ENCODE results near the gene RGS3. TPM values are rescaled to one million over a fixed set of nuclear protein-coding genes. Genes with fewer than 3 reads are reported as not detected.

Gene RGS3
- total RNA-seq, 1 experiment from 2014 or later: 16.6 TPM

- ChIA-PET POLR2A (no interaction called here), CTCF (interaction anchor here (0.6 to 2.4 kb wide), 2 partner anchors 25 to 29 kb away, joined by 3 to 11 read pairs; no protein-coding TSS in a partner anchor)
- ATAC-seq (no peak), DNase-seq (ENCODE audit: low spot score) (no peak)
- Mint-ChIP-seq H3K27ac (no peak overlapping the region), H3K4me1 (peaks cover 15% of the 10 kb centered on the region), H3K27me3 (ENCODE audit: low read depth) (peaks cover 62% of the 10 kb centered on the region), H3K4me3 (no peak overlapping the region), H3K36me3 (no peaks in the 10 kb centered on the region), H3K9me3 (no peaks in the 10 kb centered on the region)
- TF ChIP-seq GRHL2 (CRISPR knock-in tag; IDR thresholded peaks at IDR 0.05; ENCODE audit: insufficient replicate concordance, severe bottlenecking): no peak
Observed at GRCh38 chr9:113628621-113629020, 165.1 kb downstream of the RGS3 start.

DNA sequence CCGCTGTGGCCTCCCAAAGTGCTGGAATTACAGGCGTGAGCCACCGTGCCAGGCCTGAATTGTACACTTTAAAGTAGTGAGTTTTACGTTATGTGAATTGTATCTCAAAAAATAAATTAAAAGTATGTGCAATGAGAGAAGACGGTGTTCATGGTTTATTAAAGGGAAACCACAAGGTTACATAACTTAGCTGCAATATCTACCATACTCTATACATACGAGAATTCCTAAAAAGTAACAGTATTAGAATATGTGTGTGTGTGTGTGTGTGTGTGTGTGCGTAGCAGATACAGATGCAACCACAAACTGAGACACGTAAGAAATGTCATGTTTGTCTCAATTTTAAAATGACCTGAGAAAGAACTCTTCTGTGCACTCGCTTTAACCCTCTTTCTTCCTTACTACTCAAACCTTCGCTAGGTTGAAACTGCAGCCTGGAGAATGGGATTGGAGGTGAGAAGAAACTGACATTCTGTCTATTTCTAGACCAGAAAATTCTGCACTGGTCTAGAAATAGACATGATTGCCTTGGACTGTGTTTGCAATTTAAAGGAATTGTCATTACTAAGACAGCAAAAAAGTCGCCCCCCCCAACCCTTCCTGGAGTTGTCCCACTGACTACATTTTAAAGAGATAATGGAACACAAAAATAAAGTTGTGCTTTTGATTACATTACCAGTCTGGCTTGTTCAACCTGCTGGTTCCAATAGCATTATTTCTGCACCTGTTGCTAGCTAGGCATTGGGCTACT is 167.0 kb downstream of the RGS3 start:
- no peak overlapping the region for H3K27ac Mint-ChIP-seq
- TF ChIP-seq, protein P1, sequence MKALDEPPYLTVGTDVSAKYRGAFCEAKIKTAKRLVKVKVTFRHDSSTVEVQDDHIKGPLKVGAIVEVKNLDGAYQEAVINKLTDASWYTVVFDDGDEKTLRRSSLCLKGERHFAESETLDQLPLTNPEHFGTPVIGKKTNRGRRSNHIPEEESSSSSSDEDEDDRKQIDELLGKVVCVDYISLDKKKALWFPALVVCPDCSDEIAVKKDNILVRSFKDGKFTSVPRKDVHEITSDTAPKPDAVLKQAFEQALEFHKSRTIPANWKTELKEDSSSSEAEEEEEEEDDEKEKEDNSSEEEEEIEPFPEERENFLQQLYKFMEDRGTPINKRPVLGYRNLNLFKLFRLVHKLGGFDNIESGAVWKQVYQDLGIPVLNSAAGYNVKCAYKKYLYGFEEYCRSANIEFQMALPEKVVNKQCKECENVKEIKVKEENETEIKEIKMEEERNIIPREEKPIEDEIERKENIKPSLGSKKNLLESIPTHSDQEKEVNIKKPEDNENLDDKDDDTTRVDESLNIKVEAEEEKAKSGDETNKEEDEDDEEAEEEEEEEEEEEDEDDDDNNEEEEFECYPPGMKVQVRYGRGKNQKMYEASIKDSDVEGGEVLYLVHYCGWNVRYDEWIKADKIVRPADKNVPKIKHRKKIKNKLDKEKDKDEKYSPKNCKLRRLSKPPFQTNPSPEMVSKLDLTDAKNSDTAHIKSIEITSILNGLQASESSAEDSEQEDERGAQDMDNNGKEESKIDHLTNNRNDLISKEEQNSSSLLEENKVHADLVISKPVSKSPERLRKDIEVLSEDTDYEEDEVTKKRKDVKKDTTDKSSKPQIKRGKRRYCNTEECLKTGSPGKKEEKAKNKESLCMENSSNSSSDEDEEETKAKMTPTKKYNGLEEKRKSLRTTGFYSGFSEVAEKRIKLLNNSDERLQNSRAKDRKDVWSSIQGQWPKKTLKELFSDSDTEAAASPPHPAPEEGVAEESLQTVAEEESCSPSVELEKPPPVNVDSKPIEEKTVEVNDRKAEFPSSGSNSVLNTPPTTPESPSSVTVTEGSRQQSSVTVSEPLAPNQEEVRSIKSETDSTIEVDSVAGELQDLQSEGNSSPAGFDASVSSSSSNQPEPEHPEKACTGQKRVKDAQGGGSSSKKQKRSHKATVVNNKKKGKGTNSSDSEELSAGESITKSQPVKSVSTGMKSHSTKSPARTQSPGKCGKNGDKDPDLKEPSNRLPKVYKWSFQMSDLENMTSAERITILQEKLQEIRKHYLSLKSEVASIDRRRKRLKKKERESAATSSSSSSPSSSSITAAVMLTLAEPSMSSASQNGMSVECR (CRISPR knock-in tag; IDR thresholded peaks at IDR 0.05; ENCODE audit: borderline replicate concordance): no peak
- no peak for TF ChIP-seq ZNF396 (CRISPR knock-in tag; IDR thresholded peaks at IDR 0.05; ENCODE audit: borderline replicate concordance)
- no peak for TF ChIP-seq ELF4 (CRISPR knock-in tag; IDR thresholded peaks at IDR 0.05; ENCODE audit: low read depth)
- no peak for TF ChIP-seq NFATC4 (CRISPR knock-in tag; IDR thresholded peaks at IDR 0.05)
- peaks cover 74% of the 10 kb centered on the region for H3K27me3 Mint-ChIP-seq (ENCODE audit: low read depth)
- no peak for DNase-seq (ENCODE audit: low spot score)
- CTCF ChIA-PET: interaction anchor here (0.8 kb wide), 1 partner anchor 39 kb away, joined by 3 read pairs; no protein-coding TSS in a partner anchor
- H3K36me3 Mint-ChIP-seq: no peaks in the 10 kb centered on the region
- POLR2A ChIA-PET: no interaction called here
- H3K4me1 Mint-ChIP-seq: peaks cover 21% of the 10 kb centered on the region
- no peak overlapping the region for H3K4me3 Mint-ChIP-seq
- no peaks in the 10 kb centered on the region for H3K9me3 Mint-ChIP-seq
- ATAC-seq: no peak

DNA sequence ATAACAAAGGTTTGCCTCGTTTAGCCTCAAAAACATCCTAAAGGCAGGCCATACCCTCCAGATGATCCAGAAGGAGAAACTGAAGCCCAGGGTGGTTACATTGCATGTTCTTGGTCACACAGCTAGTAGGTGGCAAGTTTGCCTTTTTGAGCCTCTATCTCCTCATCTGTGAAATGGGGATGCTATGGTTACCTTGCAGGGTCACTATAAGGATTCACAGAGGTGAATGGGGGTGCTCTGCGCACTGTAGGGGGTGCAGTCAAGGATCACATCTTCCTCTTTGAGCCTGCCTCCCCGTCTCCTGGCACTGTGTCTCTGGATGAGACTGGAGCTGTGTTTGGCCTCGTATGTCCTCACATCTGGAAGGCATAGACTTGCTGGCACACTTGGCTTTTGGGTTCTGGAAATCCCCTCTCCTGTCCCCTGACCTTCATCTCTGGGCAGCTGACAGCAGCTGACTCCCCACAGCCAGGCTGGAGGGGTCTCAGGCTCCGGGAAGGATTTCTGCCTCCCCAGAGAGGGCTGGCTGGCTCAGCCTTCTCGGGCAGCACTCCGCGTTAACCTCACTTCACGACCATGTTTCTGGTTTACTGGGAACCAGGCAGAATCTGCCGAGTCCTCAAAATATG is 167.7 kb downstream of the RGS3 start:
- ATAC-seq: no peak
- no peak for DNase-seq (ENCODE audit: low spot score)
- Mint-ChIP-seq H3K4me3 (no peak overlapping the region), H3K27me3 (ENCODE audit: low read depth) (peaks cover 74% of the 10 kb centered on the region), H3K36me3 (no peaks in the 10 kb centered on the region), H3K9me3 (no peaks in the 10 kb centered on the region), H3K27ac (no peak overlapping the region), H3K4me1 (peaks cover 25% of the 10 kb centered on the region)
- CTCF ChIA-PET: interaction anchor here (0.8 kb wide), 1 partner anchor 40 kb away, joined by 3 read pairs; no protein-coding TSS in a partner anchor
- POLR2A ChIA-PET: no interaction called here
- TF ChIP-seq NFE2L1 (CRISPR knock-in tag; IDR thresholded peaks at IDR 0.05) (no peak), RORB (CRISPR knock-in tag; IDR thresholded peaks at IDR 0.05) (no peak)

GRCh38 chr9:113631871-113632665 is 168.5 kb downstream of the RGS3 start:
- no peak overlapping the region for H3K27ac Mint-ChIP-seq
- POLR2A ChIA-PET: no interaction called here
- peaks cover 25% of the 10 kb centered on the region for H3K4me1 Mint-ChIP-seq

More at GRCh38 chr9:113631871-113632665, 168.5 kb downstream of the RGS3 start:
- DNase-seq (ENCODE audit: low spot score): no peak
- CTCF ChIA-PET: no interaction called here
- ATAC-seq: no peak
- Mint-ChIP-seq H3K9me3 (no peaks in the 10 kb centered on the region), H3K27me3 (ENCODE audit: low read depth) (peaks cover 76% of the 10 kb centered on the region), H3K4me3 (no peak overlapping the region), H3K36me3 (no peaks in the 10 kb centered on the region)
- TF ChIP-seq ZNF317 (CRISPR knock-in tag; IDR thresholded peaks at IDR 0.05; ENCODE audit: borderline replicate concordance, low read depth): no peak
- TF ChIP-seq ZBTB43 (CRISPR knock-in tag; IDR thresholded peaks at IDR 0.05): no peak
- no peak for TF ChIP-seq ZNF121 (CRISPR knock-in tag; IDR thresholded peaks at IDR 0.05)
- TF ChIP-seq, protein P2, sequence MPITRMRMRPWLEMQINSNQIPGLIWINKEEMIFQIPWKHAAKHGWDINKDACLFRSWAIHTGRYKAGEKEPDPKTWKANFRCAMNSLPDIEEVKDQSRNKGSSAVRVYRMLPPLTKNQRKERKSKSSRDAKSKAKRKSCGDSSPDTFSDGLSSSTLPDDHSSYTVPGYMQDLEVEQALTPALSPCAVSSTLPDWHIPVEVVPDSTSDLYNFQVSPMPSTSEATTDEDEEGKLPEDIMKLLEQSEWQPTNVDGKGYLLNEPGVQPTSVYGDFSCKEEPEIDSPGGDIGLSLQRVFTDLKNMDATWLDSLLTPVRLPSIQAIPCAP (CRISPR knock-in tag; IDR thresholded peaks at IDR 0.05): no peak
